ENCODE measurements around the gene CEP131. TPM values are rescaled to one million over a fixed set of nuclear protein-coding genes. Genes with fewer than 3 reads are reported as not detected.
A peak's percentile ranks its signal among the peaks of the same experiment; 100 is the strongest.

The CEP131 gene
- total RNA-seq (10 to 100 TPM in 1 of 4 donors, 1 to 10 TPM in 3; 4.1 to 11.6 (median 5.1) TPM), polyA plus RNA-seq (10 to 100 TPM in 1 of 3 donors, 1 to 10 TPM in 2; 1.8 to 10.5 (median 4.8) TPM)

DNA sequence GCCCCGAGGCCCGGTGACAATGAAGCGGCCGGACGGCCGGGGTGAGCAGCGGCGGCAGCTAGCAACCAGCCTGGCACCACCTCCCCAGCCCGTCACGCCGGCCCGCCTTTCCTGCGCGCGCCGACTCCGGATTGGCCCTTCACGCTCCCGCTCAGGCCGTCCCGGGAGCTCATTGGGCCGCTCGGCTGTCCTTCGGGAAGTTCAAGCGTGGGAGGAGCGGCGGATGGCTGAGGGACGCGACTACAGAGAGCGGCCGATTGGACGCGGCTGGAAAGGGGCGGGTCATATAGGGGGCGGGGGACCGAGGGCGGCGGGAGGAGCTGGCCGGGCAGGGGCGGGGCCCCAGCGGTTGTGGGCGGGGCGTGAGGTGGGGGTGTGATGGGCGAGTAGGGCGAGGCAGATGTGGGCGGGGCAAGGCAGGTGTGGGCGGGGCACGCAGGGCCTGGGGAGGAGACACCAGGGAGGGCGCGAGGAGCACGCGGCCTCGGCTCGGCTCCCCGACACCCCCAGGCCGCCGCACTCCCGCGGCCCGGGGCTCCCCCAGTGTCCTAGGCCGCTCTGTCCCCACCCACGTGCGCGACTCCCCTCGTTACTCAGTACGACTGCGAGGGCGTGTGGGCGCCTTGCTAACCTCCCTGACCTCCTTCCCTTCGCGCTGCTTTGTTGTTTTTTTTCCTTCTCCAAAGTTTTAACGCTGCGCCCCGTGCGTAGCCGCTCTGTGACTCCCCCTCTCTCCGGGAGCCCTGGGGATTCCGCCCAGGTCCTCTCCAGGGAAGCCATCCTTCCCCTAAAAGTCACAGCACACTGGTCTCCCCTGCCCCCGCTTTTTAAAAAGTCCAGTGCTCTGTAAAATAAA lies at the start of gene CEP131:
CEP131 (minus strand) TSS at position 60 of the 856 bp plus-strand sequence. CDS start 2,909 bp downstream, outside the sequence.
- H3K36me3 ChIP-seq, result peaks cover 0 to 7% (median 0%) of the 10 kb centered on the region in 4 donors
- H3K27ac ChIP-seq, result peak within 1 kb of the TSS; percentile 50 to 70 (median 62)
- peaks cover 0 to 25% (median 18%) of the 10 kb centered on the region in 4 donors for H3K4me1 ChIP-seq
- intact Hi-C loops (cut with DNase I), result loop anchor here (1.0 to 10.0 kb wide), 2 partner anchors 16 to 188 kb away; partner anchors contain the start of genes BAIAP2, NDUFAF8 and TEPSIN
- TF ChIP-seq, protein P1, sequence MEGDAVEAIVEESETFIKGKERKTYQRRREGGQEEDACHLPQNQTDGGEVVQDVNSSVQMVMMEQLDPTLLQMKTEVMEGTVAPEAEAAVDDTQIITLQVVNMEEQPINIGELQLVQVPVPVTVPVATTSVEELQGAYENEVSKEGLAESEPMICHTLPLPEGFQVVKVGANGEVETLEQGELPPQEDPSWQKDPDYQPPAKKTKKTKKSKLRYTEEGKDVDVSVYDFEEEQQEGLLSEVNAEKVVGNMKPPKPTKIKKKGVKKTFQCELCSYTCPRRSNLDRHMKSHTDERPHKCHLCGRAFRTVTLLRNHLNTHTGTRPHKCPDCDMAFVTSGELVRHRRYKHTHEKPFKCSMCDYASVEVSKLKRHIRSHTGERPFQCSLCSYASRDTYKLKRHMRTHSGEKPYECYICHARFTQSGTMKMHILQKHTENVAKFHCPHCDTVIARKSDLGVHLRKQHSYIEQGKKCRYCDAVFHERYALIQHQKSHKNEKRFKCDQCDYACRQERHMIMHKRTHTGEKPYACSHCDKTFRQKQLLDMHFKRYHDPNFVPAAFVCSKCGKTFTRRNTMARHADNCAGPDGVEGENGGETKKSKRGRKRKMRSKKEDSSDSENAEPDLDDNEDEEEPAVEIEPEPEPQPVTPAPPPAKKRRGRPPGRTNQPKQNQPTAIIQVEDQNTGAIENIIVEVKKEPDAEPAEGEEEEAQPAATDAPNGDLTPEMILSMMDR (IDR thresholded peaks at IDR 0.05), result no peak
- TF ChIP-seq EP300 (IDR thresholded peaks at IDR 0.05) (no peak), POLR2AphosphoS5 (IDR thresholded peaks at IDR 0.05) (peak in 3 of 4 donors; percentile 23 to 47 (median 37))
- H3K27me3 ChIP-seq, result no peaks in the 10 kb centered on the region
- H3K4me3 ChIP-seq, result peak within 1 kb of the TSS; percentile 53 to 87 (median 80)
- no peaks in the 10 kb centered on the region for H3K9me3 ChIP-seq
- peak; percentile 99 for DNase-seq
- WGBS, 2 donors, result 1% methylated on average over 79 of the region's 79 CpGs

DNA sequence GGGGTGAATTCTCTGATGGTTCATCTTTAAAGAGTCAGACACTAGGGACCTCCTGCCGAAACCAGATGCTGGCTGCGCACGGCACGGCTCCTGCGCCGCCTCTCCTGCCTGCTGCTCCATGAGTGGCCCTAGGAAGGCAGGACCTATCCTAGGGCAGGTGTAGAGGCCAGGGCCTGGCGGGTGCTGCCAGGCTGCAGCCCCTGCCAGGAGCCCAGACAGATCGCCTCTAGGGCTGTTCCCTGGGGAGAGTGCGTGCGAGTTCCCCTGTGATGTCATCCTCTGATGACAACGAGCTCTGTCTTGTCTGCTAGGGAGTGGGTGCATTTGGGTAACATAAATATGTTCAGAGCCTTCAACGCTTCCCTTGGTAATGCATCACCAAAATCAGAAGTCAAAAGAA lies 48.5 kb upstream of the CEP131 start:
- intact Hi-C loops (cut with DNase I), result no loop called here
- Histone ChIP-seq H3K4me3 (no peak overlapping the region), H3K9me3 (no peaks in the 10 kb centered on the region), H3K4me1 (peaks cover 0 to 2% (median 0%) of the 10 kb centered on the region in 4 donors), H3K36me3 (peaks cover 10 to 71% (median 32%) of the 10 kb centered on the region in 4 donors), H3K27ac (no peak overlapping the region), H3K27me3 (no peaks in the 10 kb centered on the region)
- WGBS, 2 donors, result 94 to 96% methylated on average over 12 of the region's 12 CpGs
- TF ChIP-seq POLR2A (IDR thresholded peaks at IDR 0.05), result no peak
- no peak for DNase-seq

DNA sequence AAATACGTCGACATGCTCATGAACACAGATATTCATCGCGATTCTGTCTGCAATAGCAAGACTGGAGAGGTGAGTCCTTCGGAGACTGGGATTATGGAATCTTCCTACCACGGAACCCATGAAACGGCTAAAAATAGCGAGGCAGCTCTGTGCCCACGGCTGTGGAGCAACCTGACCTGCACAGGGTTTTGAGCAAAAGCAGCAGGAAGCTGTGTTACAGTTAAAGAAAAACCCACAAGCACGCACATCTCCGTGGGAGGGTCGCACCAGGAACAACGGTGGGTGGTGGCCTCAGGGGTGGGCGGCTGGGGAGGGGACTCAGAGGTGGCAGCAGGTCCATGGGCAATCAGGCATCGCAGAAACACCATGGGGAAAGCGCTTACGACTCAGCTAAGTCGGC lies 47.5 kb upstream of the CEP131 start:
- DNase-seq, result no peak
- Histone ChIP-seq H3K27me3 (no peaks in the 10 kb centered on the region), H3K4me1 (no peaks in the 10 kb centered on the region), H3K27ac (no peak overlapping the region), H3K36me3 (peaks cover 10 to 72% (median 31%) of the 10 kb centered on the region in 4 donors), H3K9me3 (no peaks in the 10 kb centered on the region), H3K4me3 (no peak overlapping the region)
- WGBS, 2 donors, result 93 to 95% methylated on average over 18 of the region's 18 CpGs
- intact Hi-C loops (cut with DNase I), result no loop called here
- TF ChIP-seq, protein P1 (IDR thresholded peaks at IDR 0.05), result no peak
- no peak for TF ChIP-seq EP300 (IDR thresholded peaks at IDR 0.05)
- no peak for TF ChIP-seq POLR2A (IDR thresholded peaks at IDR 0.05)
- no peak for TF ChIP-seq POLR2AphosphoS5 (IDR thresholded peaks at IDR 0.05)

DNA sequence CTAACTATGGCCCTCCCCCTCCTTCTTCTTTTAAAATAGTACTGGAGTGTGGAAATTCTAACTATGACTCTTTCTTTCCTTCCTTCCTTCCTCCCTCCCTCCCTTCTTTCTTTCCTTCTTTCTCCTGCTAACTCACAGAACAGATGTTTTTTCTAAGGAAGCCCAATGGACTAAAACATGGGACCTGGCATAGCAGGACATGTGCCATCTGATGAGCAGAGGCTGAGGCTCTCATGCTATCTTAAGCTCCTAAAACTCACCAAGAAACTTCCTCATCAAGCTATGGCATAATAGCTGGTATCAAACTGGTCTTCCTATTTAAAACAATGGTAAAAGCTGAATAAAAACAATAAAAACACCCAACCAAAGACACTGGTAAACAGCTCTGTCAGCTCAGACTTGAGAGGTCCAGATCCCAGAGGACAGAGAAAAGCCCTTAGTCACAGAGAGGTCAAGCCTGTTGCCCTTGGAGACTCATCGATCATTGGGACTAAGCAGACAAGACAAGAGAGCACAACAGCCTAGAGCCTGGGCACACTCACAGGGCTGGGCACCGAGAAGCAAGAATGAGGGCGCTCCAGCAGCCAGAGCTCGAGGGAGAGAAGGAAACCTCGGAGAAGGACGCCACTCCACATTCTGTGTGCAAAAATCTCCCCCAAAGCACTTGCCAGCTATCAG lies 44.8 kb upstream of the CEP131 start:
- Histone ChIP-seq H3K27me3 (no peaks in the 10 kb centered on the region), H3K9me3 (no peaks in the 10 kb centered on the region), H3K36me3 (peaks cover 19 to 72% (median 31%) of the 10 kb centered on the region in 4 donors), H3K4me3 (no peak overlapping the region), H3K4me1 (no peaks in the 10 kb centered on the region), H3K27ac (no peak overlapping the region)
- DNase-seq, result no peak
- intact Hi-C loops (cut with DNase I), result no loop called here
- TF ChIP-seq, protein P1 (IDR thresholded peaks at IDR 0.05), result no peak
- no peak for TF ChIP-seq POLR2AphosphoS5 (IDR thresholded peaks at IDR 0.05)
- TF ChIP-seq POLR2A (IDR thresholded peaks at IDR 0.05), result no peak
- no peak for TF ChIP-seq EP300 (IDR thresholded peaks at IDR 0.05)
- 94 to 95% methylated on average over 6 of the region's 6 CpGs for WGBS, 2 donors

DNA sequence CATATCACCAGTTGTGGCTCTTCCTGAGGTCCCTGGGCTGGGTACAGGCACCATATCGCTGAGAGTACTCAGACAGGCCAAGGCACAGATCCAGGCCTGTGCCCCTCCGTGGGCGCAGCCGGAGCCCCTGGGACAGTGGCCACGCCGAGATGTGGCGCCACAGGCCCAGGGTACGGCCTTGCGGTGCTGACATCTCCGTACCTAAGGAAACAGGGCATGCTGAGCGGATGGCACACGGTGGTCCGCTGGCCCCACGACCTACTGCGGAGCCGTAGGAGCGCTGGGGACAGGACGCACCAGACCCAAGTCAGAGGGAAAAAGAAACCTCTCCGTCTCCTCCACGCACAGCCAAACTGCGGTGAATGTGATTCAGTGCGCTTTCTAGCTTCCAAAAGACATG lies 42.8 kb upstream of the CEP131 start:
- H3K4me1 ChIP-seq, result no peaks in the 10 kb centered on the region
- WGBS, 2 donors, result 96 to 98% methylated on average over 22 of the region's 22 CpGs
- no peak for DNase-seq
- no peak overlapping the region for H3K27ac ChIP-seq
- no peaks in the 10 kb centered on the region for H3K27me3 ChIP-seq
- H3K9me3 ChIP-seq, result no peaks in the 10 kb centered on the region
- no peak overlapping the region for H3K4me3 ChIP-seq
- intact Hi-C loops (cut with DNase I), result no loop called here
- H3K36me3 ChIP-seq, result peaks cover 19 to 75% (median 38%) of the 10 kb centered on the region in 4 donors
- no peak for TF ChIP-seq EP300 (IDR thresholded peaks at IDR 0.05)
- TF ChIP-seq, protein P1 (IDR thresholded peaks at IDR 0.05), result no peak
- TF ChIP-seq POLR2AphosphoS5 (IDR thresholded peaks at IDR 0.05), result no peak
- no peak for TF ChIP-seq POLR2A (IDR thresholded peaks at IDR 0.05)

Measured in sigmoid colon (tissue), 7 donors.